Caco-2 (cell line): Measurements from ENCODE around the gene SPINT3. TPM values are rescaled to one million over a fixed set of nuclear protein-coding genes. Genes with fewer than 3 reads are reported as not detected.

Experiments
- BruUV-seq: library from RNA; stranded (reverse); fragments of 400-500 nt; replicated peaks from 2 replicates; lab custom pipeline; 2021; lab: Mats Ljungman, UMichigan
- CTCF ChIA-PET: fragments of 300-600 bp; sonication (Branson Sonifier 250); formaldehyde crosslinking; loops from one replicate; lab custom pipeline; 2022; ENCODE audit warnings: antibody characterized with exemption; lab: Charles Lee
- POLR2A ChIA-PET: fragments of 300-600 bp; sonication (Branson Sonifier 250); formaldehyde crosslinking; loops from one replicate; lab custom pipeline; 2022; ENCODE audit warnings: antibody characterized with exemption; lab: Charles Lee
- DNase-seq, 2 experiments: peaks; one replicate each; pipeline versions ENCODE4 v3.0.0 to v3.0.0-alpha.2; 2020 to 2022
- H3K27me3 ChIP-seq: replicated peaks from 2 replicates; pipeline ENCODE4 v1.6.0; 2011; ENCODE audit warnings: low read length; ENCODE audit not compliant: control insufficient read depth, insufficient read depth
- H3K36me3 ChIP-seq: 2 replicates; pipeline ENCODE4 v1.5.1; 2011; ENCODE audit warnings: low read length; ENCODE audit not compliant: control insufficient read depth, insufficient read depth
- H3K4me1 ChIP-seq: fragments of 250-450 bp; sonication (Bioruptor Pico); 2 replicates; pipeline ENCODE4 v1.5.1; 2020; ENCODE audit warnings: mild to moderate bottlenecking
- H3K4me3 ChIP-seq: 2 replicates; pipeline ENCODE4 v1.5.1; 2011; ENCODE audit warnings: low read depth, mild to moderate bottlenecking, control low read depth, low read length
- H3K9me3 ChIP-seq: fragments of 250-450 bp; sonication (Bioruptor Pico); 2 replicates; pipeline ENCODE4 v1.5.1; 2020; ENCODE audit warnings: mild to moderate bottlenecking, moderate library complexity
- H3K27ac Mint-ChIP-seq: one replicate; pipeline ENCODE4 v1.8.0; 2022; ENCODE audit warnings: mixed read lengths; ENCODE audit not compliant: unreplicated experiment
- H3K27me3 Mint-ChIP-seq: one replicate; pipeline ENCODE4 v1.8.0; 2022; ENCODE audit warnings: mixed read lengths; ENCODE audit not compliant: insufficient read depth, unreplicated experiment
- H3K36me3 Mint-ChIP-seq: one replicate; pipeline ENCODE4 v1.8.0; 2022; ENCODE audit warnings: mild to moderate bottlenecking, mixed read lengths; ENCODE audit not compliant: insufficient read depth, unreplicated experiment
- H3K4me1 Mint-ChIP-seq: one replicate; pipeline ENCODE4 v1.8.0; 2022; ENCODE audit warnings: low read depth, mixed read lengths; ENCODE audit not compliant: unreplicated experiment
- H3K4me3 Mint-ChIP-seq: one replicate; pipeline ENCODE4 v1.8.0; 2022; ENCODE audit warnings: mild to moderate bottlenecking, moderate library complexity, mixed read lengths; ENCODE audit not compliant: unreplicated experiment
- H3K9me3 Mint-ChIP-seq: one replicate; pipeline ENCODE4 v1.8.0; 2022; ENCODE audit warnings: mixed read lengths; ENCODE audit not compliant: unreplicated experiment
- CTCF ChIP-seq, 2 experiments: fragments of 200-600 bp in 1 of 2; IDR thresholded peaks; 1 replicate in 1 of 2; 2 replicates in 1 of 2; pipeline versions ENCODE4 v1.5.1 to v1.8.0; 2011 to 2022; ENCODE audit warnings: antibody characterized with exemption in 1 of 2, control low read depth in 1 of 2, inconsistent platforms in 1 of 2, low read depth in 1 of 2, low read length in 1 of 2, mild to moderate bottlenecking in 1 of 2, moderate library complexity in 1 of 2; ENCODE audit not compliant: insufficient read depth in 1 of 2, severe bottlenecking in 1 of 2, unreplicated experiment in 1 of 2
- intact Hi-C: fragments of 100-400 bp; cut with micrococcal nuclease; formaldehyde crosslinking; loops from one replicate; pipeline ENCODE4 v1.10.0; 2022; ENCODE audit not compliant: unreplicated experiment
- total RNA-seq: library from RNA; stranded (reverse); gene quantifications from 2 replicates; pipeline ENCODE4 v1.2.3, GENCODE V29; 2022

SPINT3 gene
- total RNA-seq, 1 experiment from 2014 or later: not detected

- POLR2A ChIA-PET: no interaction called here
Observed at GRCh38 chr20:45509091-45509490, 6.3 kb downstream of the SPINT3 start.

DNA sequence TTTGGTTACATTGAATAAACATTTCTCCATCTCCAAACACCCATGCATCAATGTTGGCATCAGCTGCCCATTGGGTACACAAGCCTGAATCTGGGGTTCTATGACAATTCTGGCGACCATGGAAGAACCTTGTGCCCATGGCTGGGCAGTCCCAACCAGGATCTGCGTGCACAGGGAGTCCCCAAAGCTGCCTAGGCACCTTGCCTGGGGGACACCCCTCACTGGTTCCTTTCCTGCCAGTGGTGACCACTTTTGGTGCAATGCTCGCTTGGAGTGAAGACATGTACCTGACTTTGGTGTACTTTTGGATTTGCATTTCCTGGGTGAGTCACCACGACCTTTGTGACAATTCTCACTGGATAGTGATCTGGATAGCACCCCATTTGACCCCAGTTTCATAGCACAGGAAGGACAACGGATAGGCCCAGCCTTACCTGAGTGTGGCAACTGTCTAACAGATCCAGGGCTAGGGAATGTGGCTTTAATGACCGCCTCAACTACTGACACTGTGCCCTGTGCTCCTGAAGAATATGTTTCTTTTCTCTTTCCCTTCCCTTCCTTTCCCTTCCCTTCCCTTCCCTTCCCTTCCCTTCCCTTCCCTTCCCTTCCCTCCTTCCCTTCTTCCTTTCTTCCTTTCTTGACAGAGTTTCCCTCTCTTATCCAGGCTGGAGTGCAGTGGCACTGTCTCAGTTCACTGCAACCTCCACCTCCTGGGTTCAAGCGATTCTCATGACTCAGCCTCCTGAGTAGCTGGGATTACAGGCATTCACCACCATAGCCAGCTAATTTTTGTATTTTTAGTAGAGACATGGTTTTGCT is 7.1 kb downstream of the SPINT3 start:
- POLR2A ChIA-PET: no interaction called here
- peaks cover 9% of the 10 kb centered on the region for H3K9me3 Mint-ChIP-seq
- intact Hi-C loops: no loop called here
- Histone ChIP-seq H3K4me3 (no peak overlapping the region), H3K4me1 (no peaks in the 10 kb centered on the region; the same call in 1 of the 2 replicates), H3K36me3 (no peaks in the 10 kb centered on the region), H3K9me3 (peaks cover 8% of the 10 kb centered on the region), H3K27me3 (no peaks in the 10 kb centered on the region)
- no peaks in the 10 kb centered on the region for H3K4me1 Mint-ChIP-seq
- no peaks in the 10 kb centered on the region for H3K36me3 Mint-ChIP-seq
- CTCF ChIA-PET: no interaction called here
- no TSS peak for BruUV-seq
- H3K27me3 Mint-ChIP-seq: peaks cover 16% of the 10 kb centered on the region
- no peak for DNase-seq
- no peak overlapping the region for H3K27ac Mint-ChIP-seq
- no peak for TF ChIP-seq CTCF (IDR thresholded peaks at IDR 0.05; ENCODE audit: insufficient read depth in 1 of 2, low read depth in 1 of 2, low read length in 1 of 2, severe bottlenecking in 1 of 2, unreplicated experiment in 1 of 2)
- H3K4me3 Mint-ChIP-seq: no peak overlapping the region

More at GRCh38 chr20:45509091-45509490, 6.3 kb downstream of the SPINT3 start:
- Histone ChIP-seq H3K9me3 (peaks cover 8% of the 10 kb centered on the region), H3K27me3 (no peaks in the 10 kb centered on the region; the same call in 1 of the 2 replicates), H3K4me3 (no peak overlapping the region), H3K4me1 (no peaks in the 10 kb centered on the region; the same call in 1 of the 2 replicates), H3K36me3 (no peaks in the 10 kb centered on the region)
- no peaks in the 10 kb centered on the region for H3K4me1 Mint-ChIP-seq
- TF ChIP-seq CTCF (IDR thresholded peaks at IDR 0.05; ENCODE audit: insufficient read depth in 1 of 2, low read depth in 1 of 2, low read length in 1 of 2, severe bottlenecking in 1 of 2, unreplicated experiment in 1 of 2): no peak
- no peak overlapping the region for H3K4me3 Mint-ChIP-seq
- no peaks in the 10 kb centered on the region for H3K36me3 Mint-ChIP-seq
- peaks cover 9% of the 10 kb centered on the region for H3K9me3 Mint-ChIP-seq
- intact Hi-C loops: no loop called here
- CTCF ChIA-PET: no interaction called here
- no peak for DNase-seq
- H3K27me3 Mint-ChIP-seq: peaks cover 14% of the 10 kb centered on the region
- BruUV-seq: no TSS peak
- no peak overlapping the region for H3K27ac Mint-ChIP-seq

GRCh38 chr20:45507011-45507820 is 8.2 kb downstream of the SPINT3 start:
- Mint-ChIP-seq H3K4me3 (no peak overlapping the region), H3K27me3 (peaks cover 16% of the 10 kb centered on the region), H3K36me3 (no peaks in the 10 kb centered on the region), H3K27ac (no peak overlapping the region), H3K4me1 (no peaks in the 10 kb centered on the region), H3K9me3 (peaks cover 6% of the 10 kb centered on the region)
- POLR2A ChIA-PET: no interaction called here
- H3K9me3 ChIP-seq: peaks cover 8% of the 10 kb centered on the region
- H3K27me3 ChIP-seq: no peaks in the 10 kb centered on the region
- CTCF ChIA-PET: interaction anchor here (0.6 kb wide), 1 partner anchor 206 kb away, joined by 9 read pairs; no protein-coding TSS in a partner anchor
- no peak overlapping the region for H3K4me3 ChIP-seq
- no peak for TF ChIP-seq CTCF (IDR thresholded peaks at IDR 0.05; ENCODE audit: insufficient read depth in 1 of 2, low read depth in 1 of 2, low read length in 1 of 2, severe bottlenecking in 1 of 2, unreplicated experiment in 1 of 2)
- intact Hi-C loops: no loop called here
- no peaks in the 10 kb centered on the region; the same call in 1 of the 2 replicates for H3K4me1 ChIP-seq
- no peak for DNase-seq
- H3K36me3 ChIP-seq: no peaks in the 10 kb centered on the region
- BruUV-seq: no TSS peak
